Measurements from ENCODE around the gene TMEM191C.
"Not testable (repeated sequence)": the region's sequence is repeated elsewhere in the genome, so short reads cannot be mapped to it uniquely, and the experiment has no call there.

TMEM191C gene
- 0.96 to 1.9 (median 0.97) reads per million in 3 donors for total RNA-seq

DNA sequence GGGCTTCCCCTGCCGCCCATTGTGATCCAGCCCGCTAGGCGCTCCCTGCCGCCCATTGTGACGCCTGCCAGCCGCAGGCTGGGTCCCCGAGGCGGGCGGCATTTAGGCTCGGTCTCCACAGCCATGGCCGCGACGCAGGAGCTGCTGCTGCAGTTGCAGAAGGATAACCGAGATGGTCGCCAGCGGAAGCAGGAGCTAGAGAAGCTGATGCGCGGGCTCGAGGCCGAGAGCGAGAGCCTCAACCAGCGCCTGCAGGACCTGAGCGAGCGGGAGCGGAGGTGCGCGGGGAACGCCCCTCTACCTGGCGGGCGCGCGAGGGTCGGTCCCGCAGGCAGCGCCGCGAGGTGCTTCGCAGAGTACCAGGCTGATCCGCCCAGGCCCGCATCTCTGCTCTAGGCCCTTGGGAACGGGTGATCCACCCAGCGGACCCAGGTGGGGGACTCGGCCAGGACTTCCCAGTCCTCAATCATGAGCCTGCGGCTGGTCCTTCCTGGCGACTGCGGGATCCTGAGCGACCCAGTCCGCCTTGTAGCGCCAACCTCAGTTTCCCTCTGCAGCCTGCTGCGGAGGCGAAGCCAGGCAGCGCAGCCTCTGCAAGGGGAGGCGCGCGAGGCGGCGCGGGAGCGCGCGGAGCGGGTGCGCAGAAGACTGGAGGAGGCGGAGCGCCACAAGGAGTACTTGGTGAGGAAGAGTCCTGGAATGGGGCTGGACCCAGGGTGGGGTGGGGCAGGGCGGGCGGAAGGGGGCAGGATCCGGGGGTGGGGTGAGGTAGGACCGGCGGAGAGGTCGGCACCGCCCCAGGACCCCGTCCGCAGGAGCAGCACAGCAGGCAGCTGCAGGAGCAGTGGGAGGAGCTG lies at the start of gene TMEM191C:
Gene TMEM191C, plus strand, starts transcription at position 51 of the 857 bp plus-strand sequence. Its CDS starts 73 bp downstream, at position 124.
- H3K9me3 ChIP-seq (ENCODE audit: control insufficient read depth, low read length); H3K4me1 ChIP-seq (ENCODE audit: control insufficient read depth, insufficient read depth, low read length, poor library complexity, severe bottlenecking); H3K36me3 ChIP-seq (ENCODE audit: control insufficient read depth, insufficient read depth, low read length); DNase-seq; H3K27me3 ChIP-seq (replicated peaks; ENCODE audit: control insufficient read depth, insufficient read depth, low read length, poor library complexity, severe bottlenecking); H3K4me3 ChIP-seq (ENCODE audit: insufficient read depth, low read depth, low read length, poor library complexity, severe bottlenecking): not testable (repeated sequence)
- H3K27ac ChIP-seq (ENCODE audit: insufficient read depth, low read length, poor library complexity, severe bottlenecking): peak within 1 kb of the TSS; percentile 51

DNA sequence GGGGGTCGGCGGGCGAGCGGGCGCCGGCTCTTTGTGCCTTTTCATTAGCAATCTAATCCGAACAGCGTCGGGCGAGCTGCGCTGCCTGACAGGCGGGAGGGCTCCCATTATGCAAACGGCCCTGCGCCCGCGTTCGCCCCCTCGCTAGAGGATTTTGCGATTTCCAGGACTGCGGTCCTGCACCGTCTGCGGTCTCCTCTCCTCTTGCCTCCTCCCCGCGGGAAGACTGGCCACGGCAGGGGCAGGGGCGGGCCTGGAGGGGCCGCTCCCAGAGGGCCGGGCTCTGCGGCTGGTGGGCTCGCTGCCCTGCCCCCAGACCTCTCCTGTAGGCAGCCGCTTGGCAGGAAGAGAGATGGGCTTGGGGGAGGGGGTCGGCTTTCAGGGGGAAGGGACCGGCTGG lies 49.3 kb upstream of the TMEM191C start:
- not testable (repeated sequence) for H3K27ac ChIP-seq (ENCODE audit: insufficient read depth, low read length, poor library complexity, severe bottlenecking); H3K4me3 ChIP-seq (ENCODE audit: insufficient read depth, low read depth, low read length, poor library complexity, severe bottlenecking)

DNA sequence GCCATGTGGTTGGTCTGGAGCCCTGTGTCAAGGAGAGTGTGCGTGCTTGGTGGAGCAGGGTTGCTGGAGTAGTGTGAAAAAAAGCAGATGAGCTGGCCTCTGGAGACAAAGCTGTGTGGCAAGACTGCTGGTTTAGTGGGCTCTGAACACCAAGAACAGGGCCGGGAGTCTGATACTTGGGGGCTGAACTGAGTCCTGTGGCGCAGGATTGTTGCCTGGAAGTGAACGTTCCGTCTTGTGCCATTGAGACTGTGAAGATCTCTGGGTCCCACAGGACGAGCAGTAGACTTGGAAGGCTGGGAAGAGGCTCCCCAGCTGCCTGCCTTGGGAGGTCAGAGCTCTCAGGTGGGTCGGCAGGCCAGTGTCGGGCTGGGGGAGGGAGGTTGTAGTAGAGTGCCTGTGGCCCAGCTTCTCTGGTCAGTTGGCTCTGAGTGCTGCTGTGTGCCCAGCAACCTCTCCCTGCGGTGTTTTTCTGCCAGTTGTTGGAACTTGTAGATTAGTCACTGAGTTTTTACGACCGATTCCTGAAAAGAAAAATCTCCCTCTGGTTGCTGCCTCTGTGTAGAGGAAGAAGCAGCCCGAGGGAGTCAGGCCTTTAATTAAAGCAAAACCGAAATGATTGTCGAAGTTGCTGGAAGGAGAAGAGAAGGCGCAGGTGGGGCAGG lies 48.1 kb upstream of the TMEM191C start:
- not testable (repeated sequence) for H3K27me3 ChIP-seq (replicated peaks; ENCODE audit: control insufficient read depth, insufficient read depth, low read length, poor library complexity, severe bottlenecking); H3K36me3 ChIP-seq (ENCODE audit: control insufficient read depth, insufficient read depth, low read length); H3K4me3 ChIP-seq (ENCODE audit: insufficient read depth, low read depth, low read length, poor library complexity, severe bottlenecking); H3K27ac ChIP-seq (ENCODE audit: insufficient read depth, low read length, poor library complexity, severe bottlenecking); H3K4me1 ChIP-seq (ENCODE audit: control insufficient read depth, insufficient read depth, low read length, poor library complexity, severe bottlenecking); H3K9me3 ChIP-seq (ENCODE audit: control insufficient read depth, low read length); DNase-seq

More for the DNA sequence above, 49.3 kb upstream of the TMEM191C start:
- H3K36me3 ChIP-seq (ENCODE audit: control insufficient read depth, insufficient read depth, low read length); H3K9me3 ChIP-seq (ENCODE audit: control insufficient read depth, low read length); H3K4me1 ChIP-seq (ENCODE audit: control insufficient read depth, insufficient read depth, low read length, poor library complexity, severe bottlenecking); H3K27me3 ChIP-seq (replicated peaks; ENCODE audit: control insufficient read depth, insufficient read depth, low read length, poor library complexity, severe bottlenecking): not testable (repeated sequence)
- peak in 1 of 3 donors; percentile 6 for DNase-seq

DNA sequence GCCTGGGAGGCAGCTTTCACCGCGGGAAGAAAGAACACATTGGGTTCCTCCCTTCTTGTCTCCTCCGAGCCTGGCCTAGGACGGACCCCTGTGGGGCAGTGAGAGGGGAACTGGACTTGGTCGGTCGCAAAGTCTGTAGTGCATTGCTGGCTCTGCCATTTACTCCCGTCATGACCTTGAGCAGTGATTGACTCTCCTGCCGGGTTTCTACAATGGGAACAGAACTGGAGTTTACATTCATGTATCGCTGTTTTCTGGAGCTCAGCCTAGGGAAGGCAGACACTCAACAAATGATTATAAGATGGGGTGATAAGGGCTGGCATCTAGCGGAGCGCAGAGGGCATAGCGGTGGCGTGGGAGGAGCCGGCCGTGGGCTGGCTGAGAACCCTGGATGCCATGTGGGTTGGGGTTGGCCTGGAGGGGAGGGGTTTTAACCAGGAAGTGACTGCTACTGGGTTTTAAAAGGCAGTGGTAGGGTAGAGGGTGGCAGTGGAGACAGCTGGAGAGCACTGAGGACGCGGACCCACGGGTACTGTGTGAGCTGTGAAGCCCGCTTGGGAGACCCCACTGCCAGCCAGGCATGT lies 46.9 kb upstream of the TMEM191C start:
- not testable (repeated sequence) for H3K9me3 ChIP-seq (ENCODE audit: control insufficient read depth, low read length); H3K27ac ChIP-seq (ENCODE audit: insufficient read depth, low read length, poor library complexity, severe bottlenecking); H3K36me3 ChIP-seq (ENCODE audit: control insufficient read depth, insufficient read depth, low read length); H3K27me3 ChIP-seq (replicated peaks; ENCODE audit: control insufficient read depth, insufficient read depth, low read length, poor library complexity, severe bottlenecking); H3K4me3 ChIP-seq (ENCODE audit: insufficient read depth, low read depth, low read length, poor library complexity, severe bottlenecking); DNase-seq; H3K4me1 ChIP-seq (ENCODE audit: control insufficient read depth, insufficient read depth, low read length, poor library complexity, severe bottlenecking)

DNA sequence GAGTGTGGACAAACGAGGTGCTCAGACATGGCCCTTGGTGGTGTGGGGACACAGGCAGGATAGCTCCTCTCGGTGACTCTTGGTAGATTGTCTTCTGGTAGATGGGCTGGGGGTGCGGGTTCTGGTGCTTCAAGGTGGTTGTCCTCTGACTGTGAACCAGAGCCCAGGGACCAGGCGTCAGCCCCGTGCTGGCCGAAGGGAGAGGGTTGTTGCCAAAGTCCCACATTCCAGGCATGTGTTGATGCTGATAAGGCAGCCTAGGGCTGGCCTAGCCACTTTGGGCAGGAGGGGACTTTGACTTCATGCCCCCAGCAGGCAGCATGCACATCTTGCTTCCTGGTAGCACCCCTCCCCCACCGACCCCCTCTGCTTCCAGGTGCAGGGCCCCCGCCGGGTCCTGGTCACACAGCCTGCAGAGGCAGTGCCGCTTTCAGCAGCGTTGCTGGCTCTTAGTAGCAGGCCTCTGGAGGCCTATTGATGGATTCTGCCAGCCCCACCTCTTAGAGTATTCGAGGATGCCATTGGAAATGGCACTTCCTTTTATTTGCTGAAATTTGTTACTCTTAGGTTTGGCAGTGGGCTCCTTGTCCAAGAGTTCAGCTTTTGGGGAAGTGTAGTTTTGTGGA lies 43.0 kb upstream of the TMEM191C start:
- H3K4me3 ChIP-seq (ENCODE audit: insufficient read depth, low read depth, low read length, poor library complexity, severe bottlenecking); H3K27ac ChIP-seq (ENCODE audit: insufficient read depth, low read length, poor library complexity, severe bottlenecking); H3K4me1 ChIP-seq (ENCODE audit: control insufficient read depth, insufficient read depth, low read length, poor library complexity, severe bottlenecking); H3K27me3 ChIP-seq (replicated peaks; ENCODE audit: control insufficient read depth, insufficient read depth, low read length, poor library complexity, severe bottlenecking); H3K9me3 ChIP-seq (ENCODE audit: control insufficient read depth, low read length); DNase-seq; H3K36me3 ChIP-seq (ENCODE audit: control insufficient read depth, insufficient read depth, low read length): not testable (repeated sequence)

DNA sequence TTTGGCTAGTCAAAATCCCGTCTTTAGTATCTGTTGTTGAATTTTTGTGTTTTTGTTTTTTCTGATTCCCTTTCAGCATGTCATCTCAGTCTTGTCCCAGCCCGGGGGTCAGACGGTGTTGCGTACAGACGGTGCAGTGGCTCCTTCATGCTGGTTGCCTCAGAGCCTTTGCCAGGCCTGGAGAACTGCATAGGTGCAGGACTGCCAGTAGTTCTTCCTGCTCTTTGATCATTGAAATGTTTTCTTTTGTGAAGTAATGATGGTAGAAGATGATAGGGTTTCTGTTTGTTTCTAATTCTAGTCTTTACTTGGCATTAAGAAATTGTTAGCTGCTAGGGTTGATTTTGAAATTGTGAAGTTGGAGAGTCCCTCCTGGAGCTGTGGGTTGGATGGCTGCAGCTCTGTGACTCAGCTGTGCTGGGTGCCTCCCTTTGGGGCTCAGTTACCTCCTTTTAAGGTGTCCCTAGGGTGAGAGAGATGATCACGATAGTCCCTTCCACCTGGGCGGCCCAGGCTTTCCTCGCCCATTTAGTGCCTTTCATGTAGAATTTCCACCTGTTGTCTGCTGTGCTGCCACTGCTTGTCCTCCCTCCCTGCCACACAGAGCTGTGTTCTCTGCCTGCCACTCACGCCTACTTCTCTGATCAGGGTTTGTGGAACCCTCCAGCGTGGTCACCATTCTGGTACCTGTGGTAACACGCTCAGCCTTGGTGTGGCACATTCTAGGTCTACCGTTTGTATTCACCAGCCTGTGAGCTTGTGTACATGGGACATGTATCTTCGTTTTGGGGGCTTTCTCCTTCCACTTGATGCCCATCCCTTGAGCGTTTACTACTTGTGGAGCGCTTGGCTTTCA lies 32.6 kb upstream of the TMEM191C start:
- H3K27me3 ChIP-seq (replicated peaks; ENCODE audit: control insufficient read depth, insufficient read depth, low read length, poor library complexity, severe bottlenecking); H3K27ac ChIP-seq (ENCODE audit: insufficient read depth, low read length, poor library complexity, severe bottlenecking); DNase-seq; H3K4me1 ChIP-seq (ENCODE audit: control insufficient read depth, insufficient read depth, low read length, poor library complexity, severe bottlenecking); H3K36me3 ChIP-seq (ENCODE audit: control insufficient read depth, insufficient read depth, low read length); H3K4me3 ChIP-seq (ENCODE audit: insufficient read depth, low read depth, low read length, poor library complexity, severe bottlenecking); H3K9me3 ChIP-seq (ENCODE audit: control insufficient read depth, low read length): not testable (repeated sequence)

DNA sequence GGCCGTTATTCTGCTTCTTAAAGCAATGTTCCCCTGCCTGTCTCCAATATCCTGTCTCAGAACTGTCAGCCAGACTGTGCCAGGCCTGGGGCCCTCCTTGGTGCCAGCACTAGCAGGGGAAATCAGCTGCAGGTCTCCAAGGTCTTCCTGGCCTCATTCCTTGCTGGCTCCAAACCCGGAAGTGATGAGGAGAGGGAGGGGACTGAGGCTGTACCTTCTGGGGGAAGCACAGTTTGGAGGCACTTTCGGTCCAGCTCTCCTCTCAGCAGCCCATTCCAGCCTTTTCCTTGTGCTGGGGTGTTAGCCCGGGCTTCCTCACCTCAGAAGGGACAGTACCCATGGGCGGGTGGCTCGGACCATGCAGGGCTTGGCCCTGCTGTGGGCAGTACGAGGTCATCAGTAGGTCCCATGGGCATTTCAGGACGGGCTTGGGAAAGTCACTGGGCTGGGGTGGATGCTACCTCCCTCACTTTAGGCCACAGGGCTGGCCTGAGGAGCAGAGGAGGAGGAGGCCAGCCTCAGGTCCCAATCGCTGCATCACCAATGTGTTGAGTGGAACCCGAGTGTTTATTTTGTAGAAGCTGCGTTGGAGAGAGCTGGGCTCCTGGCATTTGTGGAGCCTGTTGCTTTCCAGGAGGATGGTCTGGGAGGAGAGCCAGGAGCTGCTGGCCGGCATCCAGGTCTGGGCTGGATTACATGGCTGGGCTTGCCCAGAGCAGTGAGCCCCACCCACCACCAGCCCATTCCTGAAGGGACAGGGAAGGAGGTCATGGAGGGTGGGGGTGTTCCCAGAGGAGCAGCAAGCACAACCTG lies 31.0 kb upstream of the TMEM191C start:
- H3K36me3 ChIP-seq (ENCODE audit: control insufficient read depth, insufficient read depth, low read length); H3K4me3 ChIP-seq (ENCODE audit: insufficient read depth, low read depth, low read length, poor library complexity, severe bottlenecking); H3K27ac ChIP-seq (ENCODE audit: insufficient read depth, low read length, poor library complexity, severe bottlenecking); H3K27me3 ChIP-seq (replicated peaks; ENCODE audit: control insufficient read depth, insufficient read depth, low read length, poor library complexity, severe bottlenecking); H3K4me1 ChIP-seq (ENCODE audit: control insufficient read depth, insufficient read depth, low read length, poor library complexity, severe bottlenecking); H3K9me3 ChIP-seq (ENCODE audit: control insufficient read depth, low read length); DNase-seq: not testable (repeated sequence)

DNA sequence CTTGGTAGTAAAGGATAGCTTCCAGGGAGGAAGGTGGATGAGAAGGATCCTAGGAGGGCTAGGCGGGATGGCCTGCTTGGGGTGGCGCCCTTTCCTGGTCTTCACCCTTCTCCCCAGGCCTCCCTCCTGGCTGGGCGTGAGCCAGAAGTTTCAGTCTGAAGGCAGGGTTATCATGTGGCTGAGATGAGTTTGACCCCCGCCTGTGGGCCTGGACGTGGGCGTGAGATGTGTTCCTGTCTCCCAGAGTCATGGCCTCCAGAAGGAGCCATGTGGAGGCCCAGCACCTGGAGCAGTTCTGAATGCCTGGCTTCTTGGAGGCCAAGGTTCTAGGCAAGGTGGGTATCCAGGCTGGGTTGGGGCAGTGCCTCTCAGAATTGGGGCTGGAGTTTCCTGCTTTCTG lies 29.2 kb upstream of the TMEM191C start:
- H3K4me1 ChIP-seq (ENCODE audit: control insufficient read depth, insufficient read depth, low read length, poor library complexity, severe bottlenecking); H3K36me3 ChIP-seq (ENCODE audit: control insufficient read depth, insufficient read depth, low read length); H3K9me3 ChIP-seq (ENCODE audit: control insufficient read depth, low read length); H3K27ac ChIP-seq (ENCODE audit: insufficient read depth, low read length, poor library complexity, severe bottlenecking); H3K27me3 ChIP-seq (replicated peaks; ENCODE audit: control insufficient read depth, insufficient read depth, low read length, poor library complexity, severe bottlenecking); DNase-seq; H3K4me3 ChIP-seq (ENCODE audit: insufficient read depth, low read depth, low read length, poor library complexity, severe bottlenecking): not testable (repeated sequence)
